Measurements from ENCODE around the gene C21orf58. TPM values are rescaled to one million over a fixed set of nuclear protein-coding genes. Genes with fewer than 3 reads are reported as not detected.

Gene C21orf58
- total RNA-seq, 1 experiment from 2014 or later, result 10.8 TPM

- no peak overlapping the region for H3K27ac ChIP-seq (ENCODE audit: low read depth, low read length)
- H3K27me3 ChIP-seq (ENCODE audit: insufficient read depth, low read length), result no peaks in the 10 kb centered on the region
- H4K20me1 ChIP-seq (ENCODE audit: insufficient read depth), result no peaks in the 10 kb centered on the region
- no peaks in the 10 kb centered on the region for H3K9me3 ChIP-seq (ENCODE audit: control insufficient read depth in 1 of 2, insufficient read depth in 1 of 2, low read depth in 1 of 2, low read length in 2 of 2)
- H3K4me1 ChIP-seq (ENCODE audit: control insufficient read depth in 1 of 2, insufficient read depth in 2 of 2, low read length in 2 of 2), result no peaks in the 10 kb centered on the region
- no peak; the same call in 1 of the 2 replicates for ATAC-seq
- no peaks in the 10 kb centered on the region for H3K9me2 ChIP-seq (ENCODE audit: insufficient read depth)
- no peaks in the 10 kb centered on the region for H3K36me3 ChIP-seq (ENCODE audit: control insufficient read depth in 1 of 2, insufficient read depth in 2 of 2, low read length in 2 of 2)
- no TSS peak for BruUV-seq (replicated peaks)
- ChIA-PET RAD21 (ENCODE audit: low non-redundant PET in 1 of 2, low total read pairs in 2 of 2, uncharacterized antibody in 2 of 2, unreplicated experiment in 2 of 2) (no interaction called here), CTCF (no interaction called here), POLR2A (no interaction called here)
- H3K4me3 ChIP-seq (replicated peaks in 1 of 2; ENCODE audit: low read depth in 1 of 2, low read length in 2 of 2), result no peak overlapping the region
- no peak overlapping the region for H3K9ac ChIP-seq (ENCODE audit: low read length)
- no peak overlapping the region for H3K4me2 ChIP-seq (ENCODE audit: low read length)
- intact Hi-C loops (cut with micrococcal nuclease), result no loop called here
- no peak for DNase-seq (ENCODE audit: low read depth, low spot score)
- H2AFZ ChIP-seq (ENCODE audit: low read depth, low read length, poor library complexity, severe bottlenecking), result no peak overlapping the region
- TF ChIP-seq JUND (IDR thresholded peaks at IDR 0.05) (no peak), SRF (IDR thresholded peaks at IDR 0.05; ENCODE audit: low read depth) (no peak), YY1 (IDR thresholded peaks at IDR 0.05; ENCODE audit: extremely low read depth, insufficient replicate concordance, low read depth, low read length) (no peak), RAD21 (IDR thresholded peaks at IDR 0.05; ENCODE audit: low read depth) (no peak), EZH2phosphoT487 (IDR thresholded peaks at IDR 0.05; ENCODE audit: borderline replicate concordance) (no peak), EZH2 (IDR thresholded peaks at IDR 0.05) (no peak)
- no peaks in the 10 kb centered on the region for H3K79me2 ChIP-seq (ENCODE audit: insufficient read depth, low read length)
Measured at GRCh38 chr21:46307625-46308024, 16.0 kb downstream of the C21orf58 start.

- H3K27ac ChIP-seq (ENCODE audit: low read depth, low read length), result no peak overlapping the region
- no peaks in the 10 kb centered on the region for H3K27me3 ChIP-seq (ENCODE audit: insufficient read depth, low read length)
- ChIA-PET RAD21 (ENCODE audit: low non-redundant PET in 1 of 2, low total read pairs in 2 of 2, uncharacterized antibody in 2 of 2, unreplicated experiment in 2 of 2) (no interaction called here), CTCF (no interaction called here), POLR2A (no interaction called here)
- no peaks in the 10 kb centered on the region for H3K9me3 ChIP-seq (ENCODE audit: control insufficient read depth in 1 of 2, insufficient read depth in 1 of 2, low read depth in 1 of 2, low read length in 2 of 2)
- no peaks in the 10 kb centered on the region for H4K20me1 ChIP-seq (ENCODE audit: insufficient read depth)
- peaks cover 0 to 2% of the 10 kb centered on the region in 2 experiments; a peak in 1 of 4 replicates for H3K36me3 ChIP-seq (ENCODE audit: control insufficient read depth in 1 of 2, insufficient read depth in 2 of 2, low read length in 2 of 2)
- intact Hi-C loops (cut with micrococcal nuclease), result no loop called here
- H3K4me3 ChIP-seq (replicated peaks in 1 of 2; ENCODE audit: low read depth in 1 of 2, low read length in 2 of 2), result no peak overlapping the region
- no peaks in the 10 kb centered on the region for H3K4me1 ChIP-seq (ENCODE audit: control insufficient read depth in 1 of 2, insufficient read depth in 2 of 2, low read length in 2 of 2)
- H3K9me2 ChIP-seq (ENCODE audit: insufficient read depth), result no peaks in the 10 kb centered on the region
- ATAC-seq (no peak), DNase-seq (ENCODE audit: low read depth, low spot score) (no peak)
- H3K9ac ChIP-seq (ENCODE audit: low read length), result no peak overlapping the region
- no peak overlapping the region for H2AFZ ChIP-seq (ENCODE audit: low read depth, low read length, poor library complexity, severe bottlenecking)
- H3K4me2 ChIP-seq (ENCODE audit: low read length), result no peak overlapping the region
- no TSS peak for BruUV-seq (replicated peaks)
- H3K79me2 ChIP-seq (ENCODE audit: insufficient read depth, low read length), result no peaks in the 10 kb centered on the region
- TF ChIP-seq ZNF274 (IDR thresholded peaks at IDR 0.05; ENCODE audit: low read depth, low read length), result no peak
- no peak for TF ChIP-seq POLR2AphosphoS5 (IDR thresholded peaks at IDR 0.05; ENCODE audit: low read depth, low read length)
- no peak for TF ChIP-seq ZFX (IDR thresholded peaks at IDR 0.05)
- TF ChIP-seq CEBPB (IDR thresholded peaks at IDR 0.05; ENCODE audit: low read depth), result no peak
- no peak for TF ChIP-seq POLR2A (IDR thresholded peaks at IDR 0.05; ENCODE audit: borderline replicate concordance, extremely low read depth, insufficient read depth, insufficient read length)
- no peak for TF ChIP-seq EZH2 (IDR thresholded peaks at IDR 0.05)
- TF ChIP-seq JUND (IDR thresholded peaks at IDR 0.05), result no peak
- TF ChIP-seq EGR1 (IDR thresholded peaks at IDR 0.05; ENCODE audit: low read depth), result no peak
- no peak for TF ChIP-seq ZBTB33 (IDR thresholded peaks at IDR 0.05; ENCODE audit: extremely low read depth, insufficient replicate concordance, low read length)
- no peak for TF ChIP-seq RAD21 (IDR thresholded peaks at IDR 0.05; ENCODE audit: low read depth)
- TF ChIP-seq CTCF (IDR thresholded peaks at IDR 0.05 in 2 of 3, conservative IDR thresholded peaks at IDR 0.05 in 1 of 3; ENCODE audit: borderline replicate concordance in 1 of 3, insufficient read depth in 1 of 3, low read depth in 2 of 3, low read length in 2 of 3), result no peak
- no peak for TF ChIP-seq YY1 (IDR thresholded peaks at IDR 0.05; ENCODE audit: extremely low read depth, insufficient replicate concordance, low read depth, low read length)
Measured at GRCh38 chr21:46304955-46305354, 18.7 kb downstream of the C21orf58 start.
